GM12864 (cell line): ENCODE measurements around the gene HAUS2.
A peak's percentile ranks its signal among the peaks of the same experiment; 100 is the strongest.
"Not testable (repeated sequence)": the region's sequence is repeated elsewhere in the genome, so short reads cannot be mapped to it uniquely, and the experiment has no call there.

Experiments
- DNase-seq: peaks from one replicate; pipeline ENCODE4 v3.0.0-alpha.2; 2011; ENCODE audit warnings: low read depth
- H3K4me3 ChIP-seq: 2 replicates; pipeline ENCODE4 v1.5.1; 2011; ENCODE audit warnings: mild to moderate bottlenecking, low read depth, low read length, control low read depth
- TF ChIP-seq, protein P1 (sequence below): IDR thresholded peaks from 2 replicates; pipeline ENCODE4 v1.5.1; 2011; ENCODE audit warnings: low read depth, mild to moderate bottlenecking, moderate library complexity, low read length, control low read depth, inconsistent platforms; ENCODE audit errors: missing control alignments

HAUS2 gene

DNA sequence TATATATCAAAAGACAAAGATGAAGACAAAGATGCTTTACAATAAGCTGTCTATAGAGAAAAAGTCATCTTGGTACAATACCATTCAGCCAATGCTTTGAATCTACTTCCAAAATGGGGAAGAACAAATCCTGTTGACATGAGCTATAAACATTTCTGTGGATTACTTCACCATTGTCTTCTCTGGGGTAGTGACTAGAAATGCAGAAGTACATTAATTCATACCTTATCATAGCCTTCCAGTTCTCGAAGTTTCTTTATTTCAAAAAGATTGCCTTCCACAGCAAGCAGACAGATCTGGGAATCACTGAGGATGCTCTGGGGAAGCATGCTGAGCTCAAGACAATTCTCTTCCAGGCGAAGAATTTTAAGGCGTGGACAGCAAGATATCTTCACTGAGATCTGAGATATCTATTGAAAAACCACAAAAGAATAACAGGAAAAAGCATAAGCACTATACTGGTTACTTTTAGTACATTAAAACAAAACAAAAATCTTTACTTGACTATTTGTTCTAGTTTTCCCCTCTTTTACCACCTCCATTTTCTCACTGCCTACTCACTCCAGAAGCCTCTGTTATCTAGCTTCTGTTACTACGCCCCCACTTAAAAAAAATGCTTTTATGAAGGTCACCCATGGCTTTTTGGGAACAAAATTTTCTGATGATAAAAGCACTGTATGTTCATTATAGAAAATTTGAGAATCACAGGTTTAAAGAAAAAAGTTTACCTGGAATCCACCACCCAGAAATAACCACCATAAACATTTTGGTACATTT, 3.6 kb upstream of the HAUS2 start:
- no peak overlapping the region for H3K4me3 ChIP-seq
- no peak for DNase-seq
- TF ChIP-seq, protein P1, sequence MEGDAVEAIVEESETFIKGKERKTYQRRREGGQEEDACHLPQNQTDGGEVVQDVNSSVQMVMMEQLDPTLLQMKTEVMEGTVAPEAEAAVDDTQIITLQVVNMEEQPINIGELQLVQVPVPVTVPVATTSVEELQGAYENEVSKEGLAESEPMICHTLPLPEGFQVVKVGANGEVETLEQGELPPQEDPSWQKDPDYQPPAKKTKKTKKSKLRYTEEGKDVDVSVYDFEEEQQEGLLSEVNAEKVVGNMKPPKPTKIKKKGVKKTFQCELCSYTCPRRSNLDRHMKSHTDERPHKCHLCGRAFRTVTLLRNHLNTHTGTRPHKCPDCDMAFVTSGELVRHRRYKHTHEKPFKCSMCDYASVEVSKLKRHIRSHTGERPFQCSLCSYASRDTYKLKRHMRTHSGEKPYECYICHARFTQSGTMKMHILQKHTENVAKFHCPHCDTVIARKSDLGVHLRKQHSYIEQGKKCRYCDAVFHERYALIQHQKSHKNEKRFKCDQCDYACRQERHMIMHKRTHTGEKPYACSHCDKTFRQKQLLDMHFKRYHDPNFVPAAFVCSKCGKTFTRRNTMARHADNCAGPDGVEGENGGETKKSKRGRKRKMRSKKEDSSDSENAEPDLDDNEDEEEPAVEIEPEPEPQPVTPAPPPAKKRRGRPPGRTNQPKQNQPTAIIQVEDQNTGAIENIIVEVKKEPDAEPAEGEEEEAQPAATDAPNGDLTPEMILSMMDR: no peak

- no peak for DNase-seq
- TF ChIP-seq, protein P1: no peak
Observed at GRCh38 chr15:42547918-42548248, 755 bp upstream of the HAUS2 start.

DNA sequence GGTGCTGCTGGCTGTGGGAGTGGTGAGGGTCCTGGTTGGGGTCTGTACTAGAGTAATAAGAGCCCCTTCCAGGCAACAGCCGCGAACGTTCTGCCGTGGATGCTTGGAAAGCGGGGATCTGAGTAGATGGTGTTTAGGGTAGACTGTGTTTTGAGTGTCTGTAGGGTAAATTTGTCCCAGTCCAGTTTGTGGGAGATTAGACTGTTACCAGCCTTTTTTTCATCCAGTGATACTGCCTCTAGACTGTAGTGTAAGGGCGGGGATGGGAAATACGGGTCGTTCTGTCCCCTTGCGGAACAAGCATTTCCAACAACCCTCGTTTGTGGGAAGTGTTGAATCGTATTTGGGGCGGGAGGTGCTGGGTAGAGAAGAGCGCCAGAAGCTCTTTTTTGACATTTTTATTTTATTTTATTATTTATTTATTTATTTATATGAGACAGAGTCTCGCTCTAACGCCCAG, 424 bp downstream of the HAUS2 start:
- TF ChIP-seq, protein P1: no peak
- peak overlapping the region; percentile 90 for H3K4me3 ChIP-seq
- peak; percentile 8 for DNase-seq

More at GRCh38 chr15:42547918-42548248, 755 bp upstream of the HAUS2 start:
- H3K4me3 ChIP-seq: peak overlapping the region; percentile 90

GRCh38 chr15:42549741-42550392, 1.2 kb downstream of the HAUS2 start:
- TF ChIP-seq, protein P1: no peak
- DNase-seq: no peak
- H3K4me3 ChIP-seq: peak overlapping the region; percentile 90

DNA sequence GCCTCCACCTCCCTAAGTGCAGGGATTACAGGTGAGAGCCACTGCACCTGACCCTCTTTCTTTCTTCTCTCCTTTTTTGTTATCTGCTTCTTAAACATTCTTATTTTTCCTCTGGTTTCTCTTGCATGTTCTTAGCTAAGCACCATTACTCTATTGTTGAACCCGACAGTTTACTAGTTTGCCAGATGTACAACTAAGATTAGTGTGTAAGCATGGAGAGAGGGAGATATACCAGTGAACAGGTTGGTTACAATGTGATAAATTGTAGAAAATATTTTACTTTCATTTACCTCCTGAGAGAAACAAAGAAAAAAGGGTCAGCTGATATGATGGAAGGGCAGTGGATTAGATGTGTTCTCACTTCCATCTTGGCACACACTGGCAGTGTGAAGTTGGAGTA, 4.9 kb downstream of the HAUS2 start:
- TF ChIP-seq, protein P1: no peak
- H3K4me3 ChIP-seq: no peak overlapping the region
- no peak for DNase-seq

- not testable (repeated sequence) for DNase-seq, H3K4me3 ChIP-seq
Observed at GRCh38 chr15:42556550-42557207, 8.0 kb downstream of the HAUS2 start.

DNA sequence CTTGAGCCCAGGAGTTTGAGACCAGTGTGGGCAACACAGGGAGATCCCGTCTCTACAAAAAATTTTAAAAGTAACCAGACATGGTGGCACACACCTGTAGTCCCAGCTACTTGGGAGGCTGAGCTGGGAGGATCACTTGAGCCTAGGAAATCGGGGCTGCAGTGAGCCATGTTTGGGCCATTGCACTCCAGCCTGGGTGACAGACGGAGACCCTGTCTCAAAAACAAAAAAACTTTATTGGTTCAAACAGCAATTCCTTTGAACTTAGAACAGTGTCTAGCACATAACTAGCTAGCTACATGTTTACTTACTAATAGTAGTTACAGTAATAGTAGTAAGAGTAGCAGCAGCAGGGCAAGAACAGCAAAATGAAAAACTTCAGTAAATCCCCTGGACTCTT, 10.1 kb downstream of the HAUS2 start:
- DNase-seq: no peak
- TF ChIP-seq, protein P1: no peak

More for the DNA sequence above, 10.1 kb downstream of the HAUS2 start:
- H3K4me3 ChIP-seq: no peak overlapping the region
